OCI-M2 (cell line): ENCODE results near the gene SNX22.

Experiments
- DNase-seq: peaks from one replicate; lab custom pipeline; 2025; ENCODE audit not compliant: unreplicated experiment; lab: John Stamatoyannopoulos, UW

Gene SNX22

GRCh38 chr15:64155802-64156651 is 4.5 kb downstream of the SNX22 start:
- no peak for DNase-seq

GRCh38 chr15:64156652-64157331 is 5.3 kb downstream of the SNX22 start:
- DNase-seq = no peak

- DNase-seq = no peak
Observed at GRCh38 chr15:64157599-64158125, 6.1 kb downstream of the SNX22 start.

GRCh38 chr15:64158363-64159134 is 7.0 kb downstream of the SNX22 start:
- no peak for DNase-seq

- no peak for DNase-seq
Observed at GRCh38 chr15:64161688-64162477, 10.4 kb downstream of the SNX22 start.

- no peak for DNase-seq
Observed at GRCh38 chr15:64162478-64162868, 10.9 kb downstream of the SNX22 start.

- DNase-seq = peak; percentile 94
Observed at GRCh38 chr15:64162869-64163658, 11.5 kb downstream of the SNX22 start, which contains the start of gene PPIB. TSS of gene PPIB (minus strand) at chr15:64163022. CDS start at chr15:64162986, 36 bp downstream.

- DNase-seq = no peak
Observed at GRCh38 chr15:64163659-64164362, 12.3 kb downstream of the SNX22 start.

- DNase-seq = no peak
Observed at GRCh38 chr15:64164436-64164835, 12.9 kb downstream of the SNX22 start.

GRCh38 chr15:64166102-64166890 is 14.8 kb downstream of the SNX22 start:
- no peak for DNase-seq

- no peak for DNase-seq
Observed at GRCh38 chr15:64180235-64180824, 28.8 kb downstream of the SNX22 start.

GRCh38 chr15:64182859-64183370 is 31.4 kb downstream of the SNX22 start:
- no peak for DNase-seq

GRCh38 chr15:64185146-64185911 is 33.8 kb downstream of the SNX22 start:
- no peak for DNase-seq

- no peak for DNase-seq
Observed at GRCh38 chr15:64187396-64188191, 36.1 kb downstream of the SNX22 start.

- no peak for DNase-seq
Observed at GRCh38 chr15:64191971-64192830, 40.7 kb downstream of the SNX22 start.
